RCC 7860 (cell line): ENCODE data around the gene CHN1.

Source experiments
- DNase-seq: peaks from one replicate; pipeline ENCODE4 v3.0.0-alpha.2; 2015; ENCODE audit warnings: low spot score
- FAIRE-seq: peaks from 2 replicates; lab custom pipeline; 2012; peaks lifted over from hg19 to GRCh38; lab: Jason Lieb, UNC

The CHN1 gene

DNA sequence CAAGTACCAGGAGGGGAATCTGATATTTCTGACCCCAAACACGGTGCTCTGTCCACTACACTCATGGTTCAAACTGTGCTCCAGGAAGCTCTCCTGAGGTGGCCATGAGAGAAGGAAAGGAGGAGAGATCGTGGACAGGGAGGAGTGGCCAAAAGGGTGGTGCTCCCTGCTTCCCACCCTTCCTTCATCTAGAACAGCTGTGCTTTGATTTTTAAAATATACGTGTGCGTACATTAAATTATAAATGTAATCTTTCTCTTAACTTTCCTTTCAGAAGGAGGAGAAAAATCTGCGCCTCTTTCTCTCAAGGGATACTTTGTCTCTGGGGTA, 232.7 kb downstream of the CHN1 start:
- DNase-seq (no peak), FAIRE-seq (no peak)

DNA sequence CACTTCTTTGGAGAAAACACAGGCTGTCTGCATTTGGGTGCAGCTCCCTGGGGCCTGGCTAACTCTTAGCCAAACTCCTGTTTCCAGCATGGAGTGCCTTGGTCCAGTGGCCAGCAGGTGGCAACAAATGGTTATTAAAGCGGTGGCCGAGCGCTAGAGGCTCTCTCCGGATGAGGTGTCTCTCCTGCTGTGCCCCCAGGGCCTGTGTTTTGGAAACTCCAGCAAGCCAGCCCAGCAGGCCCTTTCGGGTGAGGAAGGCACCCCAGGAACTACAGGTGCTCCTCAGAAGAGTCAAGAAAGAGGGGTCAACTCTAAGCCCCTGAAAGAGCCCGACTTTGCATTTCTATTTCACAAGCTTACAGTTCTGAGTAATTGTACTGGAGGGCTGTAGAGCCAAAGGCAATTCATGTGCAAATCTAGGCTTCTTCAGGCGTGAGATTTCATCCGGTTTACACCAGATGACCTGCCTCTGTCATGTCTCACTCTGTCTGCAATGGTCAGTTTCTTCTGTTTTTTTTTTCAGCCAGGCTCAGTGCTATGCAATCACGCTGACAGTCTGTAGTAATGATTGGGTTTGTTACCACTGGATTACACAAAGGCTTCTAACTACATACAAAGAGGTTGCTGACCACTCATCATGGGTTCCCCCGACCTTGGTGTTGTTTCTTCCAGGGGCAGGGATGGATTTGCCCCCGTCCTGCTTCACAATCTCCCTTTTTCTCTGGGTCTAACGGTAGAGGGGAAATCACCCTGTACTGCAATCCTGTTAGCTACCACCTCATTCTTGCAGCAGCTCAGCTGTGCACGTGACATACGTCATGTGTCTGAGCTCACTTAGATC, 233.3 kb downstream of the CHN1 start:
- FAIRE-seq (no peak), DNase-seq (peak; percentile 58)

DNA sequence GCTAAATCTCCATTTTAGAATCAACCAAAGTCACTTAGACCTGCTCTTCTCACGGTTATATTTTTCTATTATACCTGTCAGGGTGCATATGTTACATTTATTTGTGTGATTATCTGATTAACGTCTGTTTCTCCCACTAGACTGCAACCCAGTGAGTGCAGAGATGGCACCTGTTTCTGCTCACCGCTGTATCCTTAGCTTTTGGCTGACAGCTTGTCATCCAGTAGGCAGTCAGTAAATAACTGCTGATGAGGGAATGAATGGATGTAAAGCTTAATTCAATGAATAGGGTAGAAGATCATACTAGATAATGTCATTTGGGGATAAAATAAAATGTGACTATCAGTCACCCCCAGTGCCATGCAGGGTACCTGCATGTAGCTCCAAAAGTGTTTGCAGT, 234.0 kb downstream of the CHN1 start:
- no peak for DNase-seq
- no peak for FAIRE-seq

DNA sequence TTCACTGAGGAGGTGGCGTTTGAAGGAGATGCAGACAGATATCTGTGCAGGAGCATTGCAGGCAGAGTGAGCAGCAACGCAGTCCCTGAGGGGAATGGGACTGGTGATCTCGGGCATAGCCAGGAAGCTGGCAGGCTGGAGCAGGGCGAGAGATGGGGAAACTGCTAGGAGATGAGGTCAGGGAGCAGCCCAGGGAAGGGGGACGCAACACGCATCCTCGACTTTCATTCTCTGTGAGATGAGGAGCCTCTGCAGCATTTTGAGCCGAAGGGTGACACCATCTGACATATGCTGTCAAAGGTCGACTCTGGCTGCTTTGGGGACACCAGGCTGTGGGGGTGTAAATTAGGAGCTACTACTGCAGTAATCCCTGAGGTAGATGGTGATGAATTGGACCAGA, 236.6 kb downstream of the CHN1 start:
- FAIRE-seq (no peak), DNase-seq (no peak)

DNA sequence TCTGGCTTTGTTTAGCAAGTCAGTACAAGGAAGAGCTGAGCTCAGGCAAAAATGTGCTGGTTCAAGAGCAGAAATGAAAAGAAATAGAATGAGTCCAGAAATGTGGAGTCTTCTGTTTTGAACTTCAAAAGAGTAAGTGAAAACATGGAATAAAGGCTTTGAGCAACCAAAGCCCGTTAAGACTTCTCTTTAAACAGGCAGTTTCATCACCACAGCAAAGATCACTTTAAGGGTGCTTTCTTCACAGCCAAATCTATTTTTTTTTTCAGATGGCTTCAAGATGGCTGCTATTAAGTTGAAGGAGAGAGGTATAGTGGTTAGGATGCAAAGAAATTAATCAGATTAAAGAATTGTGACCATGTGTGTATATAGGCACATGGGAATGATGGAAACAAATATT, 238.9 kb downstream of the CHN1 start:
- FAIRE-seq (no peak), DNase-seq (no peak)

DNA sequence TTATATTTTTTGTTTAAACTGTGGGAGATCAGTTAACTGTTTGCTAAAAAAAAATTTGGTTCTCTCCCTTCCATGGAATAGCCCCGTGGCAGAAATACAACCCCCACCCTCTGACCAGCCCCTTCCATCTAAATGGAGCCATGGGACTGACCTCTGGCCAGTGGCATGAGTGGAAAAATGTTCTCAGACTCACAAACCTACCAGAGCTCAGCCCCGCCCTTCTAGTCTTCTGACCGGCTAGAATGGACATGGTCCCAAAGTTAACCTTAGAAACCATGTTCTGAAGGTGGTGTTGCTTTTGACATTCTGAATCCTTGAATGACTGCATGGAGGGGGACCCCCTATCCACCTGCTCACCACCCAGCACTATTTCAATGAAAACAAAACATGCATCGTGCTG, 239.6 kb downstream of the CHN1 start:
- DNase-seq (no peak), FAIRE-seq (no peak)

DNA sequence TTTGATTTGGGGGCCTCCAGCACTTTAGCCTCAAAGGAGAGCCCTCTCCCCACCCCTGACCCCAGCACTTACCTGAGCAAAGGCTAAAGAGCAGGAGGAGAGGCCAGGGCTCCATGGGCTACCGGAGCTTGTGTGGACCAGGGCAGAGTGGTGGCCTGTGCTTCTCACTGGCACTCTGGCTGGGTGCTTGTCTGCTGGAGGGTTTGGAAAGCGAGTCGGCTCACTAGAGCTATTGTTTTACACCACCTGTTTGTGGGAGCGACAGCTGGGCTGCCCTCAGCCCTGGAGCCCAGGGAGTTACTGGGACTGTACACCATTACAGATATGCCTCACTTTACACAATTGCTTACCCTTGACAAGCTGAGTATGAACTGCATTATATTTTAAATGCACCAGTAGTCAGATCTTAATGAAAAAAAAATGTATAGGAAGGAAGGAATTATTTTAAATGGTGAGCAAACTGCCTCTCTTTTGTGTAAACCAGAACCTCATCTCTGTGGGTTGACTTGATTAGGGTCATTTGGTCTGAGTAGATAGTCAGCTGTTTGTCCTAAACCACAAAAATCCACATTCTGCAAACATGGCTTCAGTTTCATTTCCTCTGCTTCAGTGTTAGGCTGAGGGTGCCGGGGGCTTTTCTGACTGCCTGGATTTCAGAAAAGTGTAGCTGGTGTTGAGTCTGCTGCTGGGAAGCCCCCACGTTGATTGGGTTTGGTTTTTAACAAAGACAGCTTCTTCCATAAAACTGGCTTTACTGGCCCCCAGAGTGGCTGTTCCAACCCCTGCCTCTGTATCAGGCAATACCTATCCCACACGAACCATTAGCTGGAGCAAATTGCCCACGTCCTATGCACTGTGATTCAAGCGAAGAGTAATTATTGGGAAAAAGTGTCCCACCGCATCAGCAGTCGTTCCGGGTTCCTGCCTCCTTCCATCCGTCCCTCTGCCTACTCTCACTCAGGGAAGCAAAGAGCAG, 240.6 kb downstream of the CHN1 start, which contains the start of gene CHRNA1:
TSS of gene CHRNA1 (minus strand) at position 193 of the 976 bp plus-strand sequence. CDS start at position 115, 78 bp downstream.
- FAIRE-seq: peak; percentile 55
- DNase-seq: peak; percentile 6

DNA sequence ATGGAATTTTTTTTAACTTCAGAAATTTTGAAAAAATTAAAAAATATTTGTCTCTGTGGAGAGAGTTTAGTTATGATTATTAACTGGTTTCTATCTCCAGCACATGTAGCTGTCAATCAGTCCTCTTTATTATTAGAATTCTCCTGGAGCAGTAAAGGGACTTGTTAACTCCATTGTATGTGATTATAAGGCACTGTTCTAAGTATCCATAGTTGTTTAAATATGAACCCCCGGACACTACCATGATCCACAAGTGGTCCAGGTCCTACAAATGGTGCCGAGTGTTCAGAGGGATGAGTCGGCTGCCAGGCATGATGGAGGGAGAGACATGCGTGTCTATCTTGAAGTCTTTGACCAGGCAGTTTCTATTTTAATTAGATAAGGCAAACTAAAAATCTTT, 241.4 kb downstream of the CHN1 start:
- no peak for DNase-seq
- no peak for FAIRE-seq

DNA sequence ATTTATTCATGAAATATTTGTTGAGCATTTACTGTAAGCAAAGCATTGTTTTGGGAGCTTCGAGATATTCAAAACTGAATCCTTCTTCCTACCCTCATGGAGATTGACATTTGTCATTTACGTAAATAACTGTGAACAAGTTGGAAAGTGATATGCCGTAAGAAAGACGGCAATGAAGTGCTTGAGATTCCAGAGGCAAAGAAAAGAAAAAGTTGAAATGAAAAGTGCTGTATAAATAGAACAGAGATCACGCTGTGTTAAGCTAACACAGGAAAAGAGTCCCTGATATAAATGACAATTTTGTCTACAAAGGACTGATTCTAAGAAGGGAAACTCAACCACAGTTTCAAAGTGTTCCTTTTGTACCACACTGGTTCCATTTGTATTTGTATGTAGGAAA, 242.7 kb downstream of the CHN1 start:
- DNase-seq (no peak), FAIRE-seq (no peak)

DNA sequence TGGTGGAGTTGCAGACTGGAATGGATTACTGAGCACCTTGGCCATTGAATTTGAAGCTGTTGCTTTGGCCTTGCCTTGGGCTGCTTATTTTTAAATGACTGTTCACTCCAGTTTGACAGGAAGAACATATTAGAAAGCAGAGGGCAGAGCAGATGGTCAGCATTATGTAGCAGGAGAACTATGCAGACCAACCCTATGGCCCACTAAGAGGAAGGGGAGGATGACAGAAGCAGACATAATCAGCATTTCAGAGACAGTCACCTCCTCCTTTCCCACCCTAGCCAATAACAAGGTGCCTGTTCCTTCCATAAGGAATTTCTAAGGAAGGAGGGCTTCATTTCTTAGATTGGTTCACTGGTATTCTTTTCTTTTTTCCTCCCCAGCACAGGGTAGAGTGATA, 243.3 kb downstream of the CHN1 start:
- DNase-seq (no peak), FAIRE-seq (no peak)

DNA sequence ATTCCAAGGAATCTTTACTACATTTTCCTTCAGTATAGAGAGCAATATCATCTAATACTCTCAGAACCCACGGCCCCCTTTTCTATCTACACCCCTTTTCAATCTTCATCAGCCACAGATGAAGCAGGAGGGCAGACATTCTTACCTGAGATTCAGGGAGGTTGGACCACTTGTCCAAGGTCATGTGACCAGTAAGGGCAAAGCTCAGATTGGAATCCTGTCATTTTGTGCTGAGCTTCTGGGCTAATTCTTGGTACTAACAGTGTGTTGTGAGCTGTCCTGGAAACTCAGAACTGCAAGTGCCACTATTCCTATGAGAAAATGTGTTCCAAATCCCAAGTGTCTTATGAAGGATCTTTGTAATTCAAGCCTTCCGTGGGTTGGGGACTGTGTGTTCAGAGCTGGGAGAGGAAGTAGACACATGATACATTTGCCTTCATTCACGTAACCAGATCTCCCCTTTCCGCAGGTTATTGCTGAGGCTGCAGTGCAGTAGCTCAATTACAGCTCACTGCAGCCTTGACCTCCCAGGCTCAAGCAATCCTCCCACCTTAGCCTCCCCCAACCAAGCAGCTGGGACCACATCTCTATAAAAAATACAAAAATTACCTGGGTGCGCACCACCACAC, 244.2 kb downstream of the CHN1 start:
- no peak for FAIRE-seq
- DNase-seq: no peak

DNA sequence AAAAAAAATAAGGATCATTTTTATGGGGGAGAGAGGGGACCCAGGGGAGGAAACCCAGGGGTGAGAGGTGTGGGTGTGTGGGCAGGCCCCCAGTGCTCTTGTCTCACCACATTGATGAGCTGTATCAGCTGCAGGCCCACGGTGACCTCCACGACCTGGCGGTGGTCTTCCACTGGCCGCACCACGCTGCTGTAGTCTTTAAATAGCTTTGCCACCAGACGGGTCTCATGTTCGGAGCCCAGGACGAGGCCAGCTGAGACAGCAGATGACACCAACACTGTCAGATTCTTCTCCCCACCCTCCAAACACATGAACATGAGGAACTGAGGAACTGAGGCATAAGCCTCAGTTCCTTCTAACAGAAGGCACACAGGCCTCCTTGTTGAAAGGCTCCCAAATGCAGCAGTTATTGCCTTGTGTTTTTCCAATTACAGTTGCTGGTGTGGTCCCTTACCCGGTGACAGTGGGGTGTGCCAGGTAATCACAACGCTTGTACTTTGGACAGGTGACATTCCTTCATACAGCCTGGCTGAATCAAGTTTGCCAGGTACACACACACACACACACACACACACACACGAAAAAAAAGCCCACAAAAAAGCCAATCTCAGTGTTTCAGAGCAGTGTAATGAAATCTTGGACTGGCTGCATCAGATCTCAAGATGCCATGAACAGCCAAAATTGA, 245.7 kb downstream of the CHN1 start:
- no peak for DNase-seq
- no peak for FAIRE-seq

DNA sequence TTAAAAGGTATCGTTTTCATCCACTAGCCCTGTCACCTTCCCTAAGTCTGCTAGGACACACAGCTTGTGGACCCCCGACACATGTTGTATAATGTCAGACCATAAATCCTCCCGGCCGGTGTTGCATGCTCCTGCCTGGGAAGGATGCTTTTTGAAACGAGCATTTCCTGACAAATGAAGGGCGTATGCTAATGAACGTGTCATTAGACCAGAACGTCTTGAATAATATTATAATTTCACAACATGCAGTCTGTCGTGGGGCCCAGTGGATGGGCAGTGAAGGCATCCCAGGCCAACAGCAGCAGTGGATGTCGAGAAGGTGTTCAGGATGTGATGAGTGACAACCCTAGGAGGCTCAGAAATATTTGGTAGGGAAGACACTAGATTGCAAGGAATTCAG, 248.4 kb downstream of the CHN1 start:
- FAIRE-seq (no peak), DNase-seq (no peak)

DNA sequence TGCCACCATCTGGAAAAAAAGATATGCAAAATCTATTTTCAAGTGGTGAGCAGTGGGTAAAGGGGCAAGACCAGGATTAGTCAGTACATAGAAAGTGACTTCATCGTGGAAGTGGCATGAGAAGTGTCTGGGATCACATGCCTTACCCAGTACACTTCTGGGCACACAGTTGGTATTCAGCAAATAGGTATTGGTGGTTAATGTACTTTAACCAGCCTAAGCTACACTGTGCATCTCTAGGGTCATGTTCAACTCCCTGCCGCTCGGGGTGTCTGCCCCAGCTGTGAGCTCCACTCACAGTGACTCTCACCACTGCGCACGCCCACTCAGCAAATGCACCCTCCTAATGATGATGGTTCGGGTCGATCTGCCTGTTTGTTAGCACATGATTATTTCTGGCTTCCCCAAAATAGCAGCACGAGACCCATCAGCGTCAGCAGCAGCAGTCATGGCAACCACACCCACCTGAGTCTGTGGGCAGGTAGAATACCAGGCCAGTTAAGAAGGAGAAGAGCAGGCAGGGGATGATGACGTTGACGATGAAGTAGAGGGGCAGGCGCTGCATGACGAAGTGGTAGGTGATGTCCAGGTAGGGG, 252.0 kb downstream of the CHN1 start:
- FAIRE-seq (no peak), DNase-seq (peak; percentile 75)

DNA sequence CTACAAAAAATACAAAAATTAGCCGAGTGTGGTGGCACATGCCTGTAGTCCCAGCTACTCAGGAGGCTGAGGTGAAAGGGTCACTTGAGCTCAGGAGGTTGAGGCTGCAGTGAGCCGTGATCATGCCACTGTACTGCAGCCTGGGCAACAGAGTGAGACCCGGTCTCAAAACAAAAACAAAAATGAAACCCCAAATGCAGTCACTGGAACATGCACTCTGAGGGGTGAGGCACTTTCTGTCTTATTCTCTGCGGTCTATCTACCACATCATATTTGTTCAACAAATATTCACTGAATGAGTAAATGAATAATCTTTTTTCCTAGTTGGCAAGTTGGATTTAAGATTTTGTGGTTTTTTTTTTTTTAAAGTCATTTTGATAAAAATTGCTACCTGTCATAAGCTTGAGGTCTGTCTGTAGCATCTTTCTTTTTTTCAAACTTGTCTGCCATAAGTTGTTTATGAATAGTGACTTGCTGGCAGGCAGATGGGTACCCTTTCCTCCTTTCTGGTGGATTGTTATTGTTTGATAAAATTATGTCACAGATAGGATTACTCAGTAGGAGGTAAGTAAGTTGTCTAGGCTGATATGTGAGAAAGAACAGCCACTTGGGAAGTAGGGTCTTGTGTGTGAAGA, 252.7 kb downstream of the CHN1 start:
- DNase-seq: peak; percentile 86
- peak; percentile 92 for FAIRE-seq

DNA sequence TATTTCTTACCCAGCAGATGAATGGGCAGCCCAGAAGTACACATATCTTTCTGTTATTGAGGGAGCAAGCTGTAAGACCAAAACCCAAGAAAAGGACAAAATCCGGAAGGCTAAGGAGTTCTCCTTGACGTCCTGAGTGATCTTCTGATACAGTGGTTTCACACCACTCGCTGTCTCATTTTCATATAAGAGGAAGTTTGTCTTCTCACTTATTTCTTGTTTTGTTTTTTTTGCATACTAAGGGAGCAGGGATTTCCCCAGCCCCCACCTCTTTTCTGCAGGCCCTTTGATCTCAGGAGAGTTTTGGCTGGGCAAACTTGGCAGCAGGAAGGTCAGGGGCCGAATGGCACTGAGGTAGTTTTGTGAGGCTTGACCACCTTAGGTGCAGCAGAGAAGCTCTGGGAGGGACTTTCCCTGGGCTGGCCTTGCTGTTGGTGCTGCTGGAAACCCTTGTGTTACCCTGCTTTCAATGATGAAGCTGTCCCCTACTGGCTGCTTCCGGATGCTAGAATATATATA, 254.2 kb downstream of the CHN1 start:
- no peak for FAIRE-seq
- DNase-seq: no peak

DNA sequence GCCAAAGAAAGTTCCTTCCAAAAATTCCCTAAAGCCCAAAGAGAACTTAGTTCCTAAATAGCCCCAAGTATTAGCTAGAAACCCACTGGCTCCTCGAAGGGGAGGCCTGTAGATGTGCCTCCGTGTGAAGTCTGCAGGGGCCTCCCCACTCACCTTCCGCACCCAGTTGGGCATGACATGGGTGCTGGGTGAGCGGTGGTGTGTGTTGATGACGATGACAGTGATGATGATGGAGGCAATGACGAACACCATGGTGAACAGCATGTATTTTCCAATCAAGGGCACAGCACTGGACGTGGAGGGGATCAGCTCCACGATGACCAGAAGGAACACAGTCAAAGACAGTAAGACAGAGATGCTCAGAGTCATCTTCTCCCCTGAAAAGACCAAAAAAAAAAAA, 255.4 kb downstream of the CHN1 start:
- DNase-seq (no peak), FAIRE-seq (no peak)

DNA sequence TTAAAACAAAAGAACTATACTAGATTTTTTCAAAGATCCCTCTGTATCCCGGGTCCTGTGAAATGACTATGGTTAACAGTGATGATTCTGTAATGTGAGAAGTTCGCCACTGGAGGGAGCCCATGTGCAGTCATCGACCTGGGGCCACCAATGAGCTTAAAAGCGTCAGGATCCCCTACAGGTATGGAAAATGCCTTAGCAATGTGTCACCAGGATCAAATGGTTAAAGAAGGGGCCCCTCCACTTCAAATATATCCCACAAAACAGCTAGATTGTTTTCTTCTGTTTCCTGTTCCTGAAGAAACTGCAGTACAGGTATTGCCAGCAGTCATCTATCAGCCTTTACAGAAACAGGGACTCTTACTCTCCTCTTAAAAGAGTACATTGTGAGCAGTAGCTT, 256.2 kb downstream of the CHN1 start:
- peak; percentile 69 for FAIRE-seq
- peak; percentile 54 for DNase-seq
